T follicular helper cell (primary cell): ENCODE results near the gene B3GALT6.
"Not testable (repeated sequence)": the region's sequence is repeated elsewhere in the genome, so short reads cannot be mapped to it uniquely, and the experiment has no call there.

Experiments
- DNase-seq: peaks from one replicate; pipeline ENCODE4 v3.0.0-alpha.2; 2020; ENCODE audit warnings: low read depth
- total RNA-seq, 2 experiments: gene quantifications; one replicate each; lab custom pipeline; 2026; lab: John Stamatoyannopoulos, UW

B3GALT6 gene
- total RNA-seq = 36.2 to 59.4 reads per million in 2 experiments

- DNase-seq = no peak
Observed at GRCh38 chr1:1232208-1232795, at the start of gene B3GALT6. Gene B3GALT6, plus strand, starts transcription at chr1:1232237. Its CDS starts 42 bp downstream, at chr1:1232279.

DNA sequence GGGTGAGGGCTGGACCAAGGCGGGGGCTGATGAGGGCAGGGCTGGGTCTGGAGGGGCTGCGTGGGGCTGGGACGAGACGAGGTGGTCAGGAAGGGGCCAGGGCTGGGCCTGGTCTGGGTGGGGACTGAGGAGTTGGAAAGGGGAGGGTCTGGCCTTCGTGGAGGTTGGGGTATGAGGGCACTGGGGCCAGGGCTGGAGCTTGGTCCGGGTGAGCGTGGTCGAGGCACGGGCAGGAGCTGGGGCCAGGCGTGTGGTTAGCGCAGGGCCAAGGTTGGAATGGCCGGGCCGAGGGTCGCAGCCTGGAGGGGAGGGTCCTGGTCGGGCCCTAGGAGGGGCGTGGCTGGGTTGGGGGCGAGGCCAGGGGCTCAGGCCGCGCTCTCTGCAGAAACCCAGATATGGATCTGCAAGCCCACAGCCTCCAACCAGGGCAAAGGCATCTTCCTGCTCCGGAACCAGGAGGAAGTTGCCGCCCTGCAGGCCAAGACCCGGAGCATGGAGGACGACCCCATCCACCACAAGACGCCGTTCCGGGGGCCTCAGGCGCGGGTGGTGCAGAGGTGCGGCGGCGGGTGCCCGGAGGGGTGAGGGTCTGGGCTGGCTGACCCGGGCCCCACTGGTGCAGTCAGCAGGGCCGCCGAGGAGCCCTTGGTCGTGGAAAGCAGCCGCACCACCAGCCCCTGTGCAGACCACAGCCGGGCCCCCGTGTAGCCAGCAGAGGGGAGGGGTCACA, 49.4 kb upstream of the B3GALT6 start:
- DNase-seq = no peak

GRCh38 chr1:1183221-1183747, 48.8 kb upstream of the B3GALT6 start:
- DNase-seq = no peak

DNA sequence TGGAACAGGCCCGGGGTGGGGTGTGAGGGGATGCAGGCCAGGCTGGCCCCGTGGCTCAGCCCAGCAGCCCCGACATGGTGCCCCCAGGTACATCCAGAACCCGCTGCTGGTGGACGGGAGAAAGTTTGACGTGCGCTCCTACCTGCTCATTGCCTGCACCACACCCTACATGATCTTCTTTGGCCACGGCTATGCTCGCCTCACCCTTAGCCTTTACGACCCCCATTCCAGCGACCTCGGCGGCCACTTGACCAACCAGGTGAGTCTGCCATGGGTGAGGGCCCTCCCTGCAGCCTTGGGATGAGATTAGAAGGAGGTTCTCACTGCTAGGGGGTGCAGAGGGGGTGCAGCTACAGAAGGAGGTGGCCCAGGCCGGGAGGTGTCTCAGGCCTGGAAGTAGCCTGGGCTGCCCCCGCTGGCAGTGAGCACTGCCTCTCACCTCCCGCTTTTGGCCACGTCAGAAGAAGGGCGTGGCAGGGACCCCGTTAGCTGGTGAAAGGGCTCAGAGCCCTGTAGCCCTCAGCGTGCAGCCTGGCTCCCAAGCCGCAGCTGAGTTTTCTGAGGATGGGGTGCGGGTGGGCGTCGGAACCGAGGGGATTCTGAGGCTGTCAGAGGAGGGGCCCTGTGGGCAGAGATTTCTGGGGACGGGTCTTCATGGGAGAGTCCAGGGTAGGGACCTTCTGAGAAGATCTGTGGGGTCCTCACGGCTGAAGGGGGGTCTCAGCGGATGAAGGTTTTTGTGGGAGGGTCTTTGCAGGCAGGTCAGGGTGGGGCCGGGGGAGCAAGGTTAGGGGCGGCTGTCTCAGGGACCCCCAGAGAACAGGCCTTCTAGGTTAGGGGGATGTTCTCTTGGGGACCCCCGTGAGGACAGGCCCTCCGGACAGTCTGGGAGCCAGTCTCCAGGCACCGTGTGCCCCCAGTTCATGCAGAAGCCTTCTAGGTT, 47.9 kb upstream of the B3GALT6 start:
- no peak for DNase-seq

DNA sequence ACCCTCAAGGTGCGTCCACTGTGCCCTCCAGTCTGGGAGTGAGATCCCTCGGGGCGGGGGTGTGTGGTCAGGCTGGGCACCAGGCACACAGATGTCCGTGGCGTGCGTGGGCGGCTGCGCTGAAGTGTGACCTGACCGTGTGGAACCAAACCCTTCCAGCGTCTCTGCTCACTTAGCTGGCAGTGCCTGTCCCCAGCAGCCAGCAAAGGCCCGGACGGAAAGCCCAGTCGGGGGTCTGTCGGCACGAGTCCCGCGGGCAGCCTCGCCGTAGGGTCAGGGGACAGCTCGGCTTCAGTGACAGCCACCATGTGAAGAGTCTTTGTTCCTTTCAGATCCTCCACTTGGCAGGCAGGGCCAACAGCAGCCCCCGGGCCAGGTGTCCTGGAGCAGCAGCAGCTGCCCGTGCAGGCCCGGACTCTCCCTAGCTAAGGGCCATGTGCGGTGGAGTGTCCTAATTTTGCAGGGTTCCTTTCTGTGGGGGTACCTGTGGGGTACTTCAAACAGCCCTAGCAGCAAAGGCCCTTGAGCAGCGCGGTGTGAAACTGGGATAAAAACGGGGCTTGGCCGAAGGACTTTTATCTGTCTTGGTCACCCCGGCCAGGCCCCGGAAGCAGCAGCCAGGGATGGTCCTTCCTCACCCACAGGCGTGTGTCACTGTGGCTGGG, 46.8 kb upstream of the B3GALT6 start:
- DNase-seq = no peak

DNA sequence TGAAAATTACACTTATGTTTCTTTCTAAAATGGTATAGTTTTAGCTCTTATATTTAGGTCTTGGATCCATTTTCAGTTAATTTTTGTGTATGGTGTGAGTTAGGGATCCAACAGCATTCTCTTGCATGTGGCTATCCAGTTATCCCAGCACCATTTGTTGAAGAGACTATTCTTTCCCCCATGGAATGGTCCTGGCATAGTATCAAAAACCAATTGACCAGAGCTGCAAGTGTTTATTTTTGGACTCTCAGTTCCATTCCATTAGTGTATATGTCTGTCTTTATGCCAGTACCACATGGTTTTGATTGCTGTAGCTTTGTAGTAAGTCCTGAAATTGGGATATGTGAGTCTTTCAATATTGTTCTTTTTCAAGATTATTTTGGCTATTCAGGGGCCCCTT, 44.1 kb upstream of the B3GALT6 start:
- DNase-seq = no peak

DNA sequence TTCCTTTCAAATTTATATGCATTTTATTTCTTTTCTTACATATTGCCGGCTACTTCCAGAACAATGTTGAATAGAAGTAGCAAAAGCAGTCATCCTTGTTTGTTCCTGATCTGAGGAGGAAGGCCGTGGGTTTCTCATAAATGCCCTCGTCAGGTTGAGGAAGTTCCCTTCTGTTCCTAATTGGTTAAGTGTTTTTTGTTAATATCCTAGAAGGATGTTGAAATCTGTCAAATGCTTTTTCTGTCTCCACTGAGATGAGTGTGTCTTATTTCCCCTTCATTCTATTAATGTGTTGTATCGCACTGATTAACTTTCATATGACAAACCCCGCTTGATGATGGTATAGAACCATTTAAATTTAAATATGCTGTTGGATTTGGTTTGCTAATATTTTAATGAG, 42.9 kb upstream of the B3GALT6 start:
- no peak for DNase-seq

DNA sequence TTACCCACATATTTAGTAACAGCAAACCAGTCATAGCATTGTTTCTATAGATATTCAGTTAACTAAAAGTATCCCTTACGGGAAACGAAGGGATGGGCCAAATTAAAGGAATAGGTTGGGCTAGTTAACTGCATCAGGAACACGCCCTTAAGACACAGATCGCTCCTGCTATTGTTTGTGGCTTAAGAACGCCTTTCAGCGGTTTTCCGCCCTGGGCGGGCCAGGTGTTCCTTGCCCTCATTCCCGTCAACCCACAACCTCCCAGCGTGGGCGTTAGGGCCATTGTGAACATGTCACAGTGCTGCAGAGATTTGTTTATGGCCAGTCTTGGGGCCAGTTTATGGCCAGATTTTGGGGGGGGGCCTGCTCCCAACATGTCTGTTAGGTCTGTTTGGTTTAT, 40.3 kb upstream of the B3GALT6 start:
- no peak for DNase-seq

- no peak for DNase-seq
Observed at GRCh38 chr1:1194723-1195122, 37.3 kb upstream of the B3GALT6 start.

DNA sequence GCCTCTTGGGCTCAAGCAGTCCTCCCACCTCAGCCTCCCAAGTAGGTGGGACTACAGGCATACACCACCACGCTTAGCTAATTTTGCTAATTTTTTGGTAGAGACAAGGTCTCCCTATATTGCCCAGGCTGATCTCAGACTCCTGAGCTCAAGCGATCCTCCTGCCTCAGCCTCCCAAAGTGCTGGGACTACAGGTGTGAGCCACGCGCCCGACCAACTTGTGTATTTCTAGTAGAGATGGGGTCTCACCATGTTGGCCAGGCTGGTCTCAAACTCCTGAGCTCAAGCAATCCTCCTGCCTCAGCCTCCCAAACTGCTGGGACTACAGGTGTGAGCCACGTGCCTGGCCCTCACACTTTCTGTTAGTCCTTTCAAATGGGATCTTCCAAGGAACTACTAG, 36.3 kb upstream of the B3GALT6 start:
- not testable (repeated sequence) for DNase-seq

DNA sequence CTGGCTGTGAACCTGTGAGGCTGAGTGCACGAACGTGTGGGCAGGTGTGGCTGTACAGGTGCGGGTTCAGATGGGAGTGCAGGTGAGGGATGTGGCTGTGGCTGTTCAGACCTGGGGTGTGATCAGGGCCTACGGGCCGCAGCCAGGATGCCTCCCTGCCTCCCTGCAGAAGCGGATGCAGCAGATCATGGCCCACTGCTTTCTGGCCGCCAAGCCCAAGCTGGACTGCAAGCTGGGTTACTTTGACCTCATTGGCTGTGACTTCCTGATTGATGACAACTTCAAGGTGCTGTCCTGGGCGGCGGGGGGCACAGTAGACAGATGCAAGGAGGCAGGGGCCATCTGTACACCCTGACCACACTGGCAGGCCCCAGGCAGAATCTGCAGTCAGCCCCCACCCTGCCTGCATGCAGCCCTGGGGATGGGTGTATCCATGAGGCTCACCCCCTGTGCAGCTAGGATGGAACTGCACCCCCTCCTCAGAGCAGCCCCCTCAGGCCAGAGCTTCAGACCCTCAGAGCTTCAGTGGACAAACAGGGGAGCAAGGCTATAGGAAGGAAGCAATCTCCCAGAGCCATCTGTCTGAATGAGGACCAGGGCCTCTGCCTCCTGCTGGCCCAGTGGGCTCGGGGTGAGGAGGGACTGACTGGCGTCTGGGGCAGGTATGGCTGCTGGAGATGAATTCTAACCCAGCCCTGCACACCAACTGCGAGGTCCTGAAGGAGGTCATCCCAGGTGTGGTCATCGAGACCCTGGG, 35.4 kb upstream of the B3GALT6 start:
- no peak for DNase-seq

GRCh38 chr1:1197188-1197500, 34.9 kb upstream of the B3GALT6 start:
- DNase-seq = no peak

DNA sequence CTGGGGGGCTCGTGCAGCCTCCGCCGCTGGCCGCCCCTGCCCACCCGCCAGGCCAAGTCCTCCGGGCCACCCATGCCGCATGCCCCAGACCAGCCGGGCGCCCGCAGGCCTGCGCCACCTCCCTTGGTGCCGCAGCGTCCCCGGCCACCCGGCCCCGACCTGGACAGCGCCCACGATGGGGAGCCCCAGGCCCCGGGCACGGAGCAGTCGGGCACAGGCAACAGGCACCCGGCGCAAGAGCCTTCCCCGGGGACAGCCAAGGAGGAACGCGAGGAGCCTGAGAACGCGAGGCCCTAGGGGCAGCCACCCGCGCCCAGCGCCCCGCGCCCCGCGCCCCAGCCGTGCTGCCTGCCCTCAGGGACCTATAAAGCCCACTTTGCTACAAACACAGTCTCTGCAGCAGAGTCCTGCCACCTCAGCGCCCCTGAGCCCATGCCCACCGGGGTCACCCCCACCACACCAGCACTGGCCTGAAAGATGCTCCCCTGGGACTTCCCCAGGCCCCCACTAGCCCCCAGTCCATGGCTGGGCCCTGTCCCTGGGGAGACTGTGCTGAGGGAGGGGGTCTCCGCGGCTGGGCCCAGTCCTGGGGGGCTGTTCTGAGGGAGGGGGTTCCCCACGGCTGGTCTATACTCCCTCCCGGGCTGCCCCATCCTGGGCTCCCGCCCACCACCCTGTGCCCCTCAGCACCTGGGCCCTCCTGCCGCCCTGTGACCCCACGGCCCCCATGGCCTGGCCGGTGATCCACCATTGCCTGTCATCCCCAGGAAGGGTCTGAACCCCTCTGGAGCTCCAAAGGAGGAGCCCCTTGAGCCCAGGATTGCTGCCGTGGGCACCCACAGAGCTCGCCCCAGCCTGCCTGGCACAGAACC, 34.2 kb upstream of the B3GALT6 start:
- DNase-seq = no peak

GRCh38 chr1:1198423-1199140, 33.5 kb upstream of the B3GALT6 start:
- DNase-seq = no peak

DNA sequence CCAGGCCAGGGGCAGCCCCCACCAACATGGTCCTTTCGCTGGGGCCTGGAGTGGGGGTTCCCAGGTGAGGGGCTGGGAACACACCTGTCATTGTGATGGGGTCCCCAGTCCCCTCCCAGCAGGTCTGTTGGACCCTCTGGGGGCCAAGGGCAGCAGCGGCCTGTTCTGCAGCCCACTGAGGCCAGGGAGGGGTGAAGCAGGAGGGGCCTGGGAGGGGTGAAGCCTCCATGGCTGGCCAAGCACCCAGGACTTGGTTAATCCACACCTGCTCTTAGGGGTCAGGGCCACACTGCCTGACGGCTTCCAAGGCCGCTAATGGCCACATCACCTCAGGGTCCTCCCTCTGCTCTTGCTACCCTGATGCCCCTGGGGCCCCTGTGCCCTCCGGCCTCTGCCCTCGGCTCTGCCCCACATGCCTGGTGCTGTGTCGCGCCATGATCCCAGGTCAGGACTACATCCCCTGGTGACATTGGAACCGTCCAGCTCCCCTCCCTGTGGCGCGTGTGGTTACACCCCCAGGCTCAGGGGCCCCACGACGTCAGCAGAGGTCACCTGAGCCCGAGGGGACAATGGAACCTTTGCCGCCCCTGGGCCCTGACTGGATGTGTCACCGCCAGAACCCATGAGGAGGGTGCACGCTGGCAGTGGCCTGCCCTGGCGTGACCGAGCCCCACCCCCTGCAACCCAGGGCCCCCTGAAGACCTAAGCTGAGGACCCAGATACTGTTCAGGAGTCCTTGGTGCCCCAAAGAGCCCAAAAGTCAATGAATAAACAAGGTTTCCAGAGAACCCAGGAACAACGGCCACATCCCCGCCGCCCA, 32.7 kb upstream of the B3GALT6 start:
- DNase-seq = no peak

DNA sequence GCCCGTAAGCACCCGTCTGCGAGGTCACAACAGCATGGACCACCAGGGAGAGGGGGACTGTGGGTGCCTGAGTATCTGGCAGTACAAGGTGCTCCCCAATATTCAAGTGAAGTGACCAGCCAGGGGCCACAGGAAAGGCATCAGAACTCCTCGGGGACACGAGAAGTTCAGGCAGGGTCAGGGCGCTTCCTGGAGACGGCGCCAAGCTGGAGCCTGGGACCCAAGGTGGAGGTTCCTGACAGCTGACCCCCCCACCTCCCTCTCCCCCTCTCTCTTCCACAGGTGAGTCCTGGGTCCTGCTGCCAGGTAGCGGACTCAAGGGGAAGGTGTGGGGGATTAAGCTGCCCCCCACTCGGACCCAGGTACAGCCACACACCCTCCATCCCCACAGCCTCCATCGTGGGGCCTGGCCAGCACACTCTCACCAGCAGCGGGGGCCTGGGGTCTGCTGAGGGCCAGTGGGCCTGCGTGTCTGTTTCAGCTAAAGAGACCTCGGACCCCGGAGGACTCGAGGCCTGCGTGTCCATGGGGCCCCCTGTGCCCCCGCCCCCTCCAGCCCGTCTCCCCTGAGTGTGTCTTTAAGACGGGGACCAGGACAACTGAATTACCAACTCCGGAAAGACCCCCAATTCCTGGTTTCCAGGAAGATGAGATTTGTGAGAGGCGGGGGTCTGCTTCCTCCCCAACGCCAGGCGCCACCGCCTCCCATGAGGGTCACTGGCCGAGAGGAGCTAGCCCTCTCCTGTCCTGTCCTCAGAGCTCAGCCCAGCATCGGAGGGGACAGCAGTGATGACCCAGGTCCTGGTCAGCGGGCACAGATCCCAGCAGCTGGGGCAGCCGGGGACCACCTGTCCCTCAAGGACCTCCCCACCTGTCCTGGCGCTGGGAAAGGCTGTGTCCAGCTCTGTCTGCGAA, 31.8 kb upstream of the B3GALT6 start:
- no peak for DNase-seq
